Esophagus squamous epithelium (tissue), 4 donors: ENCODE results near the gene STON2.

ENCODE experiments used
- POLR2A ChIP-seq, 4 donors: fragments of 450-650 bp; IDR thresholded peaks; one replicate each; pipeline ENCODE4 v1.6.1; 2017; ENCODE audit warnings: antibody characterized with exemption in 4 of 4, mild to moderate bottlenecking in 4 of 4, moderate library complexity in 3 of 4
- TF ChIP-seq, protein P1 (sequence below), 6 experiments: fragments of 450-650 bp in 4 of 6; fragments of 200-600 bp in 2 of 6; sonication (generic) in 2 of 6; IDR thresholded peaks; one replicate each; pipeline ENCODE4 v1.5.1; 2016 to 2019; ENCODE audit warnings: antibody characterized with exemption in 6 of 6, mild to moderate bottlenecking in 4 of 6, moderate library complexity in 4 of 6

DNA sequence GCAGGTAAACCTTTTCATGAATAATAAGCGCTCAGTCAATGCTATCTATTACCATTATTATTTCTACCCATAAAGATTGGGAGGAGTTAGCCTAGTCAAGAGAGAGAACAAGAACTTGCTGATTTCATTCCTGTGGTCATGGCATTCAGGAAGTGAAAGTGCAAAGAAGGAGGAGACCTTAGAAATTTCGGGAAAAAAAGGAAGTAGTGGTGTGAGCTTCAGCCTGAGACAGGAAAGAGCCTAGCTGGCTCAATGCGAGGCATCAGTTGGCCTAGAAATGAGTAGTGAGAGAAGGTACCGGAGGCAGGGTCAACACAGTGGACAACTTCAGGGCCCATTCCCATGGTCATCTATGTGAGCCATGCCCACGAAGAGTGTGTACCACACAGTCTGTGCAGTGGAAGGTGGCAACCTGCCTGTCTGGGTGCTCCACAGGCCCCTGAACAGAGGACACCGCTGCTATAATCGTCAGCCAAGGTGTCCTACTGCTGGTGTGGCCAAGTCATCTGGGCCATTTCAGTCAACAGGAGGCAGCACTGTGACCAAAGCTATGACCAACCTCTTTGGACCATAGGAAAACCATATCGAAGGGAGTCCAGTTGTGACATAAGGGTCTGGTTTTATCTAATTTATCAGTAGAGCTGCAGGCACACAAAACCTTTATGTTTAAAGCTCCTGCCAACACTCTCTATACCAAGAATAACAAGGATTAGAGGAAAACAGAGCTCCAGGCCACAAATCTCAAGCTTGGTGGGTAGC is 16.2 kb upstream of the STON2 start:
- TF ChIP-seq, protein P1, sequence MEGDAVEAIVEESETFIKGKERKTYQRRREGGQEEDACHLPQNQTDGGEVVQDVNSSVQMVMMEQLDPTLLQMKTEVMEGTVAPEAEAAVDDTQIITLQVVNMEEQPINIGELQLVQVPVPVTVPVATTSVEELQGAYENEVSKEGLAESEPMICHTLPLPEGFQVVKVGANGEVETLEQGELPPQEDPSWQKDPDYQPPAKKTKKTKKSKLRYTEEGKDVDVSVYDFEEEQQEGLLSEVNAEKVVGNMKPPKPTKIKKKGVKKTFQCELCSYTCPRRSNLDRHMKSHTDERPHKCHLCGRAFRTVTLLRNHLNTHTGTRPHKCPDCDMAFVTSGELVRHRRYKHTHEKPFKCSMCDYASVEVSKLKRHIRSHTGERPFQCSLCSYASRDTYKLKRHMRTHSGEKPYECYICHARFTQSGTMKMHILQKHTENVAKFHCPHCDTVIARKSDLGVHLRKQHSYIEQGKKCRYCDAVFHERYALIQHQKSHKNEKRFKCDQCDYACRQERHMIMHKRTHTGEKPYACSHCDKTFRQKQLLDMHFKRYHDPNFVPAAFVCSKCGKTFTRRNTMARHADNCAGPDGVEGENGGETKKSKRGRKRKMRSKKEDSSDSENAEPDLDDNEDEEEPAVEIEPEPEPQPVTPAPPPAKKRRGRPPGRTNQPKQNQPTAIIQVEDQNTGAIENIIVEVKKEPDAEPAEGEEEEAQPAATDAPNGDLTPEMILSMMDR (IDR thresholded peaks at IDR 0.05): no peak
- TF ChIP-seq POLR2A (IDR thresholded peaks at IDR 0.05): no peak
